Heart right ventricle (tissue), 16 donors: ENCODE results near the gene SP8. TPM values are rescaled to one million over a fixed set of nuclear protein-coding genes. Genes with fewer than 3 reads are reported as not detected.

Experiments
- ATAC-seq, 8 donors: fragments of 200-7000 bp; cut with Tn5 transposase; one replicate each; pipeline ENCODE4 v1.9.1; 2020; ENCODE audit warnings: mild to moderate bottlenecking in 8 of 8, moderate library complexity in 8 of 8, moderate number of reproducible peaks in 1 of 8
- DNase-seq, 2 donors: peaks; one replicate each; pipeline ENCODE4 v3.0.0-alpha.2; 2020
- H3K27ac ChIP-seq, 10 donors: fragments of 200-600 bp; sonication (generic) in 2 of 10; one replicate each; pipeline versions ENCODE4 v1.5.0 to v1.8.0; 2020 to 2022; ENCODE audit warnings: mild to moderate bottlenecking in 3 of 10
- H3K27me3 ChIP-seq, 7 donors: fragments of 200-600 bp; one replicate each; pipeline ENCODE4 v1.8.0; 2021 to 2022; ENCODE audit warnings: mild to moderate bottlenecking in 2 of 7
- H3K36me3 ChIP-seq, 9 donors: fragments of 200-600 bp; sonication (generic) in 1 of 9; one replicate each; pipeline versions ENCODE4 v1.5.0 to v1.8.0; 2020 to 2022; ENCODE audit warnings: mild to moderate bottlenecking in 2 of 9
- H3K4me1 ChIP-seq, 9 donors: fragments of 200-600 bp; sonication (generic) in 1 of 9; one replicate each; pipeline versions ENCODE4 v1.5.0 to v1.8.0; 2020 to 2022; ENCODE audit warnings: mild to moderate bottlenecking in 4 of 9
- H3K4me3 ChIP-seq, 10 donors: fragments of 200-600 bp; sonication (generic) in 2 of 10; one replicate each; pipeline versions ENCODE4 v1.5.0 to v1.8.0; 2020 to 2022; ENCODE audit warnings: mild to moderate bottlenecking in 7 of 10, moderate library complexity in 2 of 10
- H3K9me3 ChIP-seq, 11 donors: fragments of 200-600 bp in 10 of 11; sonication (generic) in 2 of 11; one replicate each; pipeline versions ENCODE4 v1.5.0 to v1.8.0; 2013 to 2022; ENCODE audit warnings: mild to moderate bottlenecking in 2 of 11, control low read depth in 1 of 11, moderate library complexity in 1 of 11
- CTCF ChIP-seq, 9 donors: fragments of 200-600 bp; sonication (generic) in 2 of 9; IDR thresholded peaks; one replicate each; pipeline versions ENCODE4 v1.5.0 to v1.8.0; 2021 to 2022; ENCODE audit warnings: antibody characterized with exemption in 9 of 9, mild to moderate bottlenecking in 5 of 9, moderate library complexity in 1 of 9
- WGBS, 2 donors: extraction: QIAGEN DNeasy Blood & Tissue Kit; methylation state at CpG; one replicate each; pipeline ENCODE4 v1.1.7; 2013; ENCODE audit warnings: inconsistent platforms in 1 of 2; 5-methylcytosine and 5-hydroxymethylcytosine counted together
- intact Hi-C, 10 donors: fragments of 100-400 bp; cut with DNase I; formaldehyde crosslinking; loops; one replicate each; pipeline versions ENCODE4 v1.11.1 to v1.14.2; 2022
- polyA plus RNA-seq, 2 donors: library from polyadenylated mRNA; stranded (reverse); fragments of 200-250 nt; gene quantifications; one replicate each; pipeline ENCODE4 v1.2.3, GENCODE V29; 2013
- total RNA-seq, 10 donors: library from RNA; stranded (reverse); fragmentation: NEBNext Ultra II Directional in 3 of 10; extraction: Animal tissue kit (Norgen Biotek cat#: 25700) in 3 of 10; gene quantifications; one replicate each; pipeline versions ENCODE4 v1.2.1 to v1.2.4, GENCODE V29; 2021 to 2023
- donor health status: Arrhythmogenic right ventricular cardiomyopathy.
- donor health status: ischemic (EF 13 %, LVEDD 7.1; RV severe dilation, severe dysfunction).
- donor health status: healthy with polysubstance abuse.
- donor health status: DM: no; HTN: yes; CAD: no.
- donor health status: DM: no; HTN: no; CAD: no.
- donor health status: ischemic (EF 25% LVEDD 6.9; RV normal size, moderate dysfunction).
- donor health status: ischemic (EF 25% LVEDD 5.7; RV mildly dilated, moderate dysfunction).
- donor health status: healthy.
- donor health status: DM: yes; HTN: yes; CAD: no.
- donor health status: Ischemic cardiomyopathy.
- donor health status: ischemic (EF 35%, LVEDD 5.7; RV mildly dilated, moderate dysfunction).
- donor health status: nonischemic (EF 11% LVEDD 7.7; RV severe dilation, severe dysfunction).
- donor health status: DM: yes; HTN: yes; CAD: no.
- donor health status: PGD.
- donor health status: ischemic (EF 29% LVEDD 5.4; RV normal size, mild dysfunction).
- donor health status: nonischemic (EF 23%, LVEDD 6.1; RV moderate dilation, normal function).

The SP8 gene
- total and polyA plus RNA-seq, 12 donors = not detected

- ATAC-seq = no peak
- DNase-seq = no peak
- H3K4me1 ChIP-seq = peaks cover 4 to 25% (median 11%) of the 10 kb centered on the region in 9 donors
- no peaks in the 10 kb centered on the region for H3K36me3 ChIP-seq
- no peak overlapping the region for H3K4me3 ChIP-seq
- no peak for TF ChIP-seq CTCF (IDR thresholded peaks at IDR 0.05)
- intact Hi-C loops = loop anchor here in 1 of 10 donors (10.0 kb wide), 1 partner anchor 450 kb away; no protein-coding TSS in a partner anchor
- H3K9me3 ChIP-seq = no peaks in the 10 kb centered on the region
- H3K27me3 ChIP-seq = peaks cover 37 to 99% (median 98%) of the 10 kb centered on the region in 7 donors
- 6 to 11% methylated on average over 13 of the region's 13 CpGs for WGBS, 2 donors
- H3K27ac ChIP-seq = no peak overlapping the region
These were observed 8.0 kb upstream of the SP8 start for GRCh38 chr7:20794676-20795075.

GRCh38 chr7:20793694-20794394, 7.2 kb upstream of the SP8 start:
- H3K9me3 ChIP-seq = no peaks in the 10 kb centered on the region
- no peak for DNase-seq
- H3K36me3 ChIP-seq = no peaks in the 10 kb centered on the region
- H3K4me3 ChIP-seq = no peak overlapping the region
- H3K4me1 ChIP-seq = peaks cover 4 to 23% (median 11%) of the 10 kb centered on the region in 9 donors
- intact Hi-C loops = loop anchor here in 1 of 10 donors (10.0 kb wide), 1 partner anchor 451 kb away; no protein-coding TSS in a partner anchor
- WGBS, 2 donors = 6 to 9% methylated on average over 15 of the region's 15 CpGs
- no peak overlapping the region for H3K27ac ChIP-seq
- H3K27me3 ChIP-seq = peaks cover 41 to 99% (median 98%) of the 10 kb centered on the region in 7 donors
- TF ChIP-seq CTCF (IDR thresholded peaks at IDR 0.05) = no peak
- ATAC-seq = no peak

- 8 to 9% methylated on average over 15 of the region's 15 CpGs for WGBS, 2 donors
- Histone ChIP-seq H3K4me1 (peaks cover 2 to 20% (median 9%) of the 10 kb centered on the region in 9 donors), H3K4me3 (no peak overlapping the region), H3K27me3 (peaks cover 41 to 99% (median 98%) of the 10 kb centered on the region in 7 donors), H3K36me3 (no peaks in the 10 kb centered on the region), H3K27ac (no peak overlapping the region), H3K9me3 (no peaks in the 10 kb centered on the region)
- intact Hi-C loops = loop anchor here in 1 of 10 donors (10.0 kb wide), 1 partner anchor 452 kb away; no protein-coding TSS in a partner anchor
- TF ChIP-seq CTCF (IDR thresholded peaks at IDR 0.05) = no peak
- ATAC-seq = no peak
- DNase-seq = no peak
These were observed 6.6 kb upstream of the SP8 start for GRCh38 chr7:20793248-20793647.

- Histone ChIP-seq H3K4me3 (no peak overlapping the region), H3K36me3 (no peaks in the 10 kb centered on the region), H3K4me1 (peaks cover 0 to 20% (median 0%) of the 10 kb centered on the region in 9 donors), H3K27me3 (peaks cover 32 to 100% (median 100%) of the 10 kb centered on the region in 7 donors), H3K9me3 (no peaks in the 10 kb centered on the region), H3K27ac (no peak overlapping the region)
- no peak for ATAC-seq
- intact Hi-C loops = loop anchor here in 1 of 10 donors (10.0 kb wide), 1 partner anchor 453 kb away; no protein-coding TSS in a partner anchor
- WGBS, 2 donors = 7 to 10% methylated on average over 8 of the region's 8 CpGs
- TF ChIP-seq CTCF (IDR thresholded peaks at IDR 0.05) = no peak
- DNase-seq = no peak
These were observed 5.1 kb upstream of the SP8 start for GRCh38 chr7:20791538-20792434.
